Activated CD4-positive, alpha-beta T cell treated with anti-CD3 and anti-CD28 coated beads, Interleukin-10, Interleukin-2, amounts not matched to agents 100 ng/mL and 50 ng/mL, durations not matched to agents 16 hours and 8 hours (primary cell): Measurements from ENCODE around the gene KMT5B.

Source experiments
- DNase-seq: peaks from one replicate; pipeline ENCODE4 v3.0.0-alpha.2; 2020

The KMT5B gene

GRCh38 chr11:68215524-68216170 is 2.6 kb upstream of the KMT5B start:
- DNase-seq = no peak

- peak; percentile 15 for DNase-seq
These were observed 2.0 kb upstream of the KMT5B start for GRCh38 chr11:68215087-68215445.

GRCh38 chr11:68214173-68215086 is 1.3 kb upstream of the KMT5B start:
- no peak for DNase-seq

GRCh38 chr11:68213555-68214172 is 568 bp upstream of the KMT5B start:
- peak; percentile 77 for DNase-seq

GRCh38 chr11:68212421-68213134 is 518 bp downstream of the KMT5B start:
- peak; percentile 66 for DNase-seq

- no peak for DNase-seq
These were observed 1.6 kb downstream of the KMT5B start for GRCh38 chr11:68211546-68211945.

- peak; percentile 59 for DNase-seq
These were observed 6.9 kb downstream of the KMT5B start for GRCh38 chr11:68206211-68206610.

GRCh38 chr11:68204402-68204801 is 8.7 kb downstream of the KMT5B start:
- no peak for DNase-seq

GRCh38 chr11:68202165-68202564 is 10.9 kb downstream of the KMT5B start:
- DNase-seq = no peak

- no peak for DNase-seq
These were observed 11.6 kb downstream of the KMT5B start for GRCh38 chr11:68201492-68201891.

GRCh38 chr11:68200639-68201038 is 12.5 kb downstream of the KMT5B start:
- DNase-seq = no peak

GRCh38 chr11:68199295-68199987 is 13.7 kb downstream of the KMT5B start:
- DNase-seq = no peak

GRCh38 chr11:68196219-68196618 is 16.9 kb downstream of the KMT5B start:
- no peak for DNase-seq

GRCh38 chr11:68194675-68195294 is 18.3 kb downstream of the KMT5B start:
- no peak for DNase-seq

- no peak for DNase-seq
These were observed 20.1 kb downstream of the KMT5B start for GRCh38 chr11:68193018-68193417.

- DNase-seq = no peak
These were observed 21.2 kb downstream of the KMT5B start for GRCh38 chr11:68191661-68192579.

GRCh38 chr11:68189888-68190287 is 23.2 kb downstream of the KMT5B start:
- DNase-seq = no peak

GRCh38 chr11:68189082-68189481 is 24.0 kb downstream of the KMT5B start:
- DNase-seq = no peak

- DNase-seq = no peak
These were observed 27.0 kb downstream of the KMT5B start for GRCh38 chr11:68186061-68186460.

GRCh38 chr11:68181719-68182451 is 31.2 kb downstream of the KMT5B start:
- DNase-seq = no peak
